B cell (primary cell): ENCODE data around the gene CDK5RAP3.

Experiments
- EZH2 ChIP-seq: IDR thresholded peaks from 2 replicates; pipeline ENCODE4 v1.6.1; 2012; ENCODE audit warnings: borderline replicate concordance, low read depth, mild to moderate bottlenecking, moderate library complexity, low read length; ENCODE audit not compliant: insufficient read depth, poor library complexity, severe bottlenecking
- TF ChIP-seq, protein P1 (sequence below): fragments of 200-600 bp; IDR thresholded peaks from one replicate; pipeline ENCODE4 v1.8.0; 2022; ENCODE audit warnings: antibody characterized with exemption, mild to moderate bottlenecking

DNA sequence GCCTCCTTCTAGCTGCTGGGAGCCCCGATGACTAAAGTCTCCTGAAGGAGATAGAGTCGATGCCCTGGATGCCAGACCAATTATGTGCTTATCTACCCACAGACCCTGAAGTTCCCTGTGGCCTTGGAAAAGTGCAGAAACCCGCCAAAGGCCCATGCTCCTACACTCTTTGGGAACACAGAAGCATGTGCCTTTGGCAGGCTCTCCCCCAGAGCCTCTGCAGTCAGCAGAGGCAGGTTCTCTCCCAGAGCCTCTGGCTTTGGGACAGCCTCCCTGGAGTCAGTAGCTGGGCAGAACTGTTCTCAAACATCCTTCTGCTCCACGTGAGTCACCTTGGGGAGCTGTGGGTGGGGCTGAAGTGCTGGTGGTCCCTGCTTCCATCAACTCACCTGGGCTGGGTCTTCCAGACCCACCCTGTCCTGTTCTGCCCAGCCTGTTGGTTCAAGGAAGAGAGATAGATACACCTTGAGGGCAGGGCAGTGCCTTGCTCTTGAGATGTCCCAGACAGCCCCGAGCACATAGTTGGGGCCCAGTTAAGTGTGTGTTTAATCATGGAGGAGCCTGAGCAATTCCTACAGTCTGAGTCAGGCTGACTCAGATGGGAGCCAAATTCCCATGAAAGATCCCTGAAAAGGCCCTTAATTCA lies 3.2 kb upstream of the CDK5RAP3 start:
- TF ChIP-seq, protein P1, sequence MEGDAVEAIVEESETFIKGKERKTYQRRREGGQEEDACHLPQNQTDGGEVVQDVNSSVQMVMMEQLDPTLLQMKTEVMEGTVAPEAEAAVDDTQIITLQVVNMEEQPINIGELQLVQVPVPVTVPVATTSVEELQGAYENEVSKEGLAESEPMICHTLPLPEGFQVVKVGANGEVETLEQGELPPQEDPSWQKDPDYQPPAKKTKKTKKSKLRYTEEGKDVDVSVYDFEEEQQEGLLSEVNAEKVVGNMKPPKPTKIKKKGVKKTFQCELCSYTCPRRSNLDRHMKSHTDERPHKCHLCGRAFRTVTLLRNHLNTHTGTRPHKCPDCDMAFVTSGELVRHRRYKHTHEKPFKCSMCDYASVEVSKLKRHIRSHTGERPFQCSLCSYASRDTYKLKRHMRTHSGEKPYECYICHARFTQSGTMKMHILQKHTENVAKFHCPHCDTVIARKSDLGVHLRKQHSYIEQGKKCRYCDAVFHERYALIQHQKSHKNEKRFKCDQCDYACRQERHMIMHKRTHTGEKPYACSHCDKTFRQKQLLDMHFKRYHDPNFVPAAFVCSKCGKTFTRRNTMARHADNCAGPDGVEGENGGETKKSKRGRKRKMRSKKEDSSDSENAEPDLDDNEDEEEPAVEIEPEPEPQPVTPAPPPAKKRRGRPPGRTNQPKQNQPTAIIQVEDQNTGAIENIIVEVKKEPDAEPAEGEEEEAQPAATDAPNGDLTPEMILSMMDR: no peak
- TF ChIP-seq EZH2: no peak
